GM03348 (cell line): Measurements from ENCODE around the gene ITPKC.
"Not testable (repeated sequence)": the region's sequence is repeated elsewhere in the genome, so short reads cannot be mapped to it uniquely, and the experiment has no call there.

ENCODE experiments used
- DNase-seq: peaks from one replicate; pipeline ENCODE4 v3.0.0; 2012; ENCODE audit warnings: low spot score

ITPKC gene

DNA sequence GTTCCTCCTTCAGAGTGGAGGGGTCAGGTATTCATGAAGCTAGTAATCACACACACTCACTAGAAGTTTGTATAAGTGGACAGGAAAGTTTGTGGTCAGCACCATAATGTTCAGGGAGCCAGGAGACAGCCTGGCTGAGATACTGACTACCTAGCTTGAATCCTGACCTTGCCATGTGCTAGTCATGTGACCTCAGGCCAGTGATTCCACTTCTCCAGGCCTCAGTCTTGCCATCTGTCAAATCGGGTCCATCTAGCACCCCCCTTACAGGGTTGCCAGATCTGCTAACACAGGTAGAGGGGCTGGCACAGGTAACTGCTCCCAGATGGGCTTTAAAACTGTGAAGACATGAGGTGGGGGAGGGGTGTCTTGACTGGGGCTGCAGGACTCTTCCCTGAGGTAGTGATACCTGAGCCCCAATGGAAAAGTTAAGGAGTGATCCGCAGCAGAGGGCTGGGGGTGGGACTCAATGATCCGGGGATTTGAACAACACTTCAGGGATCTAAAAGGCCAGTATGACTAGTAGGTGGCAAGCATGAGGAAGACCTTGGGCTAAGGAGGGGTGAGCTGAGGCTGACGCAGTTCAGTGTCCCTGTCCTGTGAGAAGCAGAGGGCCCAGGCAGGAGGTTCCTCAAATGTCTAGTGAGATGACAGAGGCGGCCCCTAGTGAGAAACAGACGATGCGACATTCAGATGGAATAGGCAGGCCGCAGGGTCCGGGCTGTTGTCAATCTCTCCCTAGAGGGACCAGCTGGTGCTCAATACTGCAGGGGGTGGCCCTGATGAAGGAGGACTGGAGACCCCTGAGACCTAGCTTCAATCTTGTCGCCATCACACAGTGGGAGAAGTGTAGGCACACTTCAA, 24.8 kb downstream of the ITPKC start:
- no peak for DNase-seq

DNA sequence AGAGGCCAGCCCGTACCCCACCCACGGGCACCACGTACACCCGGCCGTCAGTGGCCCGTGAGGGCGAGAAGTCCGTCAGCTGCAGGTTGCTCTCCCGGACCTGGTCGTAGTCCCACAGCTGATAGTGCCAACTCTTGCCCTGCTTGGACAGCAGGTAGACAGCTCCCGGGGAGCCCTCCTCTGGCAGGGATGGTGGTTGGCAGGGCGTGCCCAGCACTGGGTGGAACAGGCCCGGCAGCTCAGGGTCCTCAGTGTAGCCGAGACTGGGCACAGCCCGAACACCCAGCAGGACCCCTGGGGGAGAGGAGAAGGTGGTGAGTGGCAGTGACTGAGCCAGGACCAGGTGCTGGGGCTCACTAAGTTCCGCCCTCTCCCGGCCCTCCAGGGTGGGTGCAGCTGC, 25.6 kb downstream of the ITPKC start:
- no peak for DNase-seq

DNA sequence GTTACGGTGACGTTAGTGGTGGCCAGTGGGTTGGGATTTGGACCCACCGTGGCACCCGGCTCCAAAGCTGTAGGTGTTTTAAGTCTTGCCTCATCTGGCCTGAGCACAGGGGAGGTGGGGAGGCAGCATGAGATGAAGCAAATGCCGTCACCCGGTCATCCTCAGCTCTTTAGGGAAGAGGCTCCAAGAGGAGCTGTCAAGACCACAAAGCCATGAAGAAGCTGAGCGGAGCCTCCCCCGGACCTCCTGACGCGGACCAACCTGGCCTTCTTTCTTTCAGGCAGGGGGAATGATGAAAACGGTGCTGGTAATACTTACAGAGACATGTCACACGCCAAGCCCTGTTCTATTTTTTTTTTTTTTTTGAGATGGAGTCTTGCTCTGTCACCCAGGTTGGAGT, 26.0 kb downstream of the ITPKC start:
- DNase-seq: no peak

DNA sequence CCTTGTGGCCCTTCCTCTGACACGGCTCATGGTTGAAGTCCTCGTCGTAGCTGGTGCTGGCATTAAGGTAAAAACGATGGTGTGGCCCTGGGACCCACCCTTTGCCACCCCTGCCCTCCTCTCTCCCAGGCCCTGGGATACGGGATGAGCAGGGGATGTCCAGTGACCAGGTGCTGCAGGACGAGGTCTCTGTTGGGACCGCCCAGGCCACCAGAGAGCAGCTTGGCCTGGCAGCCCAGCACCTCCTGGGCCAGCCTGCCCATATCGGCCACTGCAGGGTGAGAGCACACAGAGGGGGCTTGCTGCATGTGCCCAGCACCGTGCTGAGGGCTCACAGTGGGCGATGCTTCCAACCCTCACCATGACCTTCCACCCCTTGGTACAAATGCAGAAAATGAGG, 27.0 kb downstream of the ITPKC start:
- DNase-seq: no peak

DNA sequence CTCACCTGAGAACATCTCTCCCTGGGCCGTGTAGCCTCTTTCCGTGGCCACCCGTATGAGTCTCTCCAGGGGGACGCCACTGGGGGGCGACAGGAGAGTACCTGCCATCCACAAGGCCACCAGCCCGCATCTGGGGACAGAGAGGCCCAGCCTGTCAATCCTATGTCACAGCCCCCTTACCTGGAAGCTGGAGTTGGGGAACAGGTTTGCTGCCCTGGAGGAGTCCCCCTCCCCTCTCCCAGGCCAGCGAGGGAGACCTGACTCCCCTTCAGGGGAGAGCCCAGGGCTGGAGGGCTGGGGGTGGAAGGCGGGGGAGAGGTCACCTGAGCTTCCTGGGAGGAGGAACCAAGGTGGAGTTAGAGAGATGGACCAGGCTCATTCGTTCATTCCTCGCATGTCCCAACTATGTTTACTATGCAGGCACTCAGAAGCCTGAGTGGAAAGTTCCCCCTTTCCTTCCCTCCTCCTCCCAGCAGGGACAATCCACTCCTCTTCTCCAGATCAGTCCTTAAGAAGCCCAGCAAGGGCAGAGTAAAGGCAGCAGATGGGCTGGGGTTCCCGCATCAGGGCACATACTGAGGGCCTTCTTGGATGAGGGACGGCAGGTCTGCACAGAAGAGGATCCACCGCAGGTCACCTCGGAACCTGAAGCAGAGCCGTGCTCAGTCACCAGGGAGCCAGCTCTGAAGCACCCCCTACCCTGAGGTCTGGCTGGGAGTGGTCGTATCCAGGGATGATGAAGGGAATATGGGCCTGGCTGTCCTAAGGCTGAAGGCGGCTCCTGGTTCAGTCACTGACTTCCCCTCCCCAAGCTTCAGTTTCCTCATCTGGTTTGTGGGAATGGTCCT, 27.9 kb downstream of the ITPKC start:
- DNase-seq: no peak

DNA sequence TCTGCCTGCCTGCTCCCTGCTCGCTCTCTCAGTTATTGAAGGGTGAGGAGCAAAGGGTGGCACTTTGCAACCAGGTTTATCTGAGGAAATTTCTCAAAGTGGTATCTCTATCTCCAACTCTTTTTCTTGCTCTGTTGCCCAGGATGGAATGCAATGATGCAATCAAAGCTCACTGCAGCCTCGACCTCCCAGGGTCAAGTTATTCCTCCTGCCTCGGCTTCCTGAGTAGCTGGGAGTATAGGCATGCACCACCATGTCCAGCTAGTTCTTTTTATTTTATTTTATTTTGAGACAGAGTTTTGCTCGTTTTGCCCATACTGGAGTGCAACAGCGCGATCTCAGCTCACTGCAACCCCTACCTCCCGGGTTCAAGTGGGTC, 28.5 kb downstream of the ITPKC start:
- no peak for DNase-seq

DNA sequence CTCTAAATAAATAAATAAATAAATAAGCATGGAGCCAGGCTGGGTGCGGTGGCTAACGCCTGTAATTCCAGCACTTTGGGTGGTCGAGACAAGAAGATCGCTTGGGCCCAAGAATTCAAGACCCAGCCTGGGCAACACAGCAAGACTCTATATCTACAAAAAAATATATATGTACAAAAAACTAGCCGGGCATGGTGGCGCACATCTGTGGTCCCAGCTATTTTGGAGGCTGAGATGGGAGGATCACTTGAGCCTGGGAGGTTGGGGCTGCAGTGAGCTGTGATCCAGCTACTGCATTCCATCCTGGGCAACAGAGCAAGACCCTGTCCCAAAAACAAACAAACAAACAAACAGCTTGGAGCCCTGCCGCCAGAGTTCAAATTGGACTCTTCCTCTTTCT, 30.6 kb downstream of the ITPKC start:
- DNase-seq: no peak

DNA sequence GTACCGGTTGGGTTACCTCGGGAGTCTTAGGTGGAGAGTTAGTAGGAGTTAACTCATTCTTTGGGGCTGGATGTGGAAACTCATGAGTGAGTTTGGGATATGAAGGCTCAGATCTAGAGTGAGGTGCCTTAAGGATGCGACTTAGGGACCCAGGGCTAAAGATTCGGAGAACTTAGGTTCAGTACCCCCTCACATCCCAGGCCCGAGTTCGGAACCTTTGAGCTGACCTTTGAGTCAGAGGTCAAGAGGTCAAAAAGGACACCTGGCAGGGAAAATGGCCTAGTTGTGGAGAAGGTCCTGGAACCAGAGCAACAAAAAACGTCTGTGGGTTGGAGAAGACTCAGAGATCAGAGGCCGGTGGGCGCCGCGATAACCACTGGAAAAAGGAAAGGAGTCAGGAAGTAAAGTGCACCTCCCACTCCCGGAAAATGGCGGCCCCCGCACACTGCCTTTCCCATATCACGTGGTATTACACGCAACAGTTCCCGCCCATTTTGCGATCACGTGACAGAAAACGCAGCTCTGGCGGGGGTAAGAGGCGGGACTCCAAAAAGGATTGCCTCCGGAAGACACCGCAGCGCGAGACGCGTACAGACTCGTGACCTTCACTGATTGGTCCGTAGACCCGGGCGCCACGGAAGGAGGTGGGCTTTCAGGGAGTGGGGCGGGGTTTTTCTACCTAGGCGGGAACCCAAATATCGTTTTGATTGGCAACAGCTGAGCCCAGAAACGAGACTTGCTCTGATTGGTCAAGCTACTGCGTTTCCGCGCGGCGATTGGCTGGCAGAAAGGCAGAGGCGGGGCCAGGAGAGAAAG, 33.4 kb downstream of the ITPKC start, which contains the start of gene ACTMAP:
Gene ACTMAP, minus strand, starts transcription at position 420 of the 816 bp plus-strand sequence. CDS start 674 bp downstream, outside the sequence.
- DNase-seq: peak; percentile 99

DNA sequence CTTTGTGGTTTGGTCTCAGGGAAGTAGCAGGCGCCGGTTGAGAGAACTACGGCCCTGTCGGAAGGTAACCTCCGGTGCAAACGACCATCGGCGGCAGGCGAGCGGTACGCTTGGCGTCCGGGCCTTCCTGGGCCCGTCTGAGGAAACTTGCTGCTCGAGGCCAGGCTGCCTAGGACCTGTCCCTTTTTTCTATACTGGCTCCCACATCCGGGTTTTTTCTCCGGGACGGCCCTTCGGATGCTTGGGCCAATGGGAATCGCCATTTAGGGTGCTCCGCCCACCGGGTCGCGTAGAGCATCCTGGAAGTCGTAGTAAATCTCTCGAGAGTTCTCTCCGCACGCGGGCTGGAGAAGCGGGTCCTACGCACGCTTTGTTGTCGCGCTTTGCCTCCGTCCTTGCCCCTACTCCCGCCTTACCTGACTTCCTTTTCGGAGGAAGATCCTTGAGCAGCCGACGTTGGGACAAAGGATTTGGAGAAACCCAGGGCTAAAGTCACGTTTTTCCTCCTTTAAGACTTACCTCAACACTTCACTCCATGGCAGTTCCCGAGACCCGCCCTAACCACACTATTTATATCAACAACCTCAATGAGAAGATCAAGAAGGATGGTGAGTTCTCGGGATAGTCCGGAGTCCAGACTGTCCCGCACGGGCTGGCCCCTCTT, 34.1 kb downstream of the ITPKC start, which contains the start of gene SNRPA:
Gene SNRPA, plus strand, starts transcription at position 330 of the 664 bp plus-strand sequence. Its CDS starts 206 bp downstream, at position 536.
- peak; percentile 97 for DNase-seq

DNA sequence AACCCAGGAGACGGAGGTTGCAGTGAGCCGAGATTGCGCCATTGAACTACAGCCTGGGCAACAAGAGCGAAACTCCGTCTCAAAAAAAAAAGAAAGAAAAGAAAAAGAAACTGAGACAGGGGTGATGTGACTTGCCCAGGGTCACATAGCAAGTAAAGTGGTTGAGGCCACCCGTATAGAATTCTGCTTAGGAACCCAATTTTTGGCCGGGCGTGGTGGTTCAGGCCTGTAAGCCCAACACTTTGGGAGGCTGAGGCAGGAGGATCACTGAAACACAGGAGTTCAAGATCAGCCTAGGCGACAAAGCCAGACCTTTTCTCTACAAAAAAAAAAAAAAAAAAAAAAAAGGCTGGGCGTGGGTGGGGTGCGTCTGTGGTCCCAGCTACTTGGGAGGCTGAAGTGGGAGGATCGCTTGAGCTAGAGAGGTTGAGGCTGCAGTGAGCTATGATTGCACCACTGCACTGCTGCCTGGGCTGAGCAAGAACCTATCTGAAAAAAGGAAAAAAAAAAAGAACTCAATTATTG, 35.4 kb downstream of the ITPKC start:
- no peak for DNase-seq

DNA sequence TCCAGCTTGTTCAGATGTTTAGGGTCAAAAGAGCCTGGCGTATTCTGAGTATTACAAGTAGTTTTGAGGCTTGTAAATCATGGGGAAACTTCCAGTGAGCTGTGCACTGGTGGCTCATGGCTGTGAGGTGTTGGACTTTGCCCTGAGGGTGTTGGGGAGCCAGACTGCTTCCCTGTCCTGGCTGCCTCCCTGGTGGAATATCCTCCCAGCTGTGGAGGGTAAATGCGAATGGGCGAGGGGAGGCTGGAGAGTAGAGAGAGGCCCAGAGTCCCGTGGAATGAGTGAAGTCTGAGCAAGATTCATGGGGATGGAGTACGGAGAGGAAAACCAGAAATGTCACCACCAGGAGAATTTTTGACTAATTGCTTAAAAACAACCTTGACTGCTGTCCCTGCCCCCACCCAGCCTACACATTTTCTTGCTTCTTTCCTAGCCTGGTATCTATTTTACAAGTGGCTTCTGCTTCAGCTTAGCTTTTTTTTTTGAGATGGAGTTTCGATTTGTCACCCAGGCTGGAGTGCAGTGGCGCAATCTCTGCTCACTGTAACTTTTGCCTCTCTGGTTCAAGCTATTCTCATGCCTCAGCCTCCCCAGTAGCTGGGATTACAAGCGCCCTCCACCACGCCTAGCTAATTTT, 37.8 kb downstream of the ITPKC start:
- DNase-seq: no peak

DNA sequence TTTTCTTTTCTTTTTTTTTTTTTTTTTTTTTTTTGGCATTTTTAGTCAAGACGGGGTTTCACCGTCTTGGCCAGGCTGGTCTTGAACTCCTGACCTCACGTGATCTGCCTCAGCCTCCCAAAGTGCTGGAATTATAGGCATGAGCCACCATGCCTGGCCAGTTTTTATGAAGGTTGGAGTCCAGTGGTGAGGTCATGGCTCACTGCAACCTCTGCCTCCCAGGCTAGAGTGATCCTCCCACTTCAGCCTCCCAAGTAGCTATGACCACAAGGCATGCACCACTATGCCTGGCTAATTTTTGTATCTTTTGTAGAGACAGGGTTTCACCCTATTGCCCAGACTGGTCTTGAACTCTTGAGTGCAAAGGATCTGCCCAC, 38.3 kb downstream of the ITPKC start:
- no peak for DNase-seq

DNA sequence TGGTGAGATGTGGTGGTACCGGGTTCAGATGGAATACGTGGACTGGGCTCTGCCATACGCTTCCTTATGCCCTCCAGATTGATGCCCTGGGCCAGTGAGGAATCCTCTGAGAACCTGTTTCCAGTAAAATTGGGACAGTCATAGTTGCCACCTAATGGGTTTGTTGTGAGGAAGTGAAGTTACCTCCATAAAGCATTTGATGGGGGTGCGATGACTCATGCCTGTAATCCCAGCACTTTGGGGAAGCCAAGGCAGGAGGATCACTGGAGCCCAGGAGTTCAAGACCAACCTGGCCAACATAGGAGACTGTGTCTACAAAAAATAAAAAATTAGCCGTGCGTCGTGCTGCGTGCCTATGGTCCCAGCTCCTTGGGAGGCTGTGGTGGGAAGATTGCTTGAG, 38.9 kb downstream of the ITPKC start:
- no peak for DNase-seq

DNA sequence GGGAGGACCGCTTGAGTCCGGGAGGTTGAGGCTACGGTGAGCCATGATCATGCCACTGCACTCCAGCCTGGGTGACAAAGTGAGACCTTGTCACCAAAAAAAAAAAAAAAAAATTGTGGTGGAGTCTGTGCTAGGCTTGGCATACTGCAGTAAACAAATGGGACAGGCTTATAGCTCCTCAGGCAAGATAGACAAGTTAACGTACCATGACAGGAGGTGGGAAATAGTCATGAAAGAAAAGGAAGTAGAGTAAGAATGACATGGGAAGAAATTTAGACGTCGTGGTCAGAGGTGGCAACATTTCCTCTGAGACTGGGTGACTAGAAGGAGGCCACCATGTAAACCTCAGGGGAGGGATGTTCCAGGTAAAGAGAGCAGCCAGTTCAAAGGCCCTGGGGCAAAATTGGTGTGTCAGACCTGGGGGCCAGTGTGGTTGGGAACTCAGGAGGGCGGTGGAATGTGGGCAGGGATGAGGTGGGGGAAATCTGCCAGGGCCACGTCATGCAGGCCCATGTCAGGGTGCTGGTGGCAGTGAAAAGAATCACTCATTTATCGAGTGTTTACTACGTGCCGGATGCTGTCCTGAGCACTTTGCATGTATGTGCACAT, 39.7 kb downstream of the ITPKC start:
- DNase-seq: no peak

DNA sequence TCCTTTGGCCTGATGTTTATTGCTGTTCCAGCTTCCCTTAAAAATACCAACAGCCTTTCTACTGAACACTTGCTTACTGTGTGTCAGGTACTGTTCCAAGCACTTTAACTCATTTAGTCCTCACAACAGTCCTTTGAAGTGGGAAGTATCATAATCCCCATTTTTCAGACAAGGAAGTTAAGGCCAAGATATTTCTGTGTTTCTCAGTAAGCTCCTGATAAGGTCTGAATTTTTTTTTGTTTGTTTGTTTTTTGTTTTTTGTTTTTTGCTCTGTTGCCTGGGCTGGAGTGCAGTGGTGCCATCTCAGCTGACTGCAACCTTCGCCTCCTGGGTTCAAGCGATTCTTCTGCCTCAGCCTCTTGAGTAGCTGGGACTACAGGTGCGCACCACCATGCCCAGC, 41.6 kb downstream of the ITPKC start:
- no peak for DNase-seq

DNA sequence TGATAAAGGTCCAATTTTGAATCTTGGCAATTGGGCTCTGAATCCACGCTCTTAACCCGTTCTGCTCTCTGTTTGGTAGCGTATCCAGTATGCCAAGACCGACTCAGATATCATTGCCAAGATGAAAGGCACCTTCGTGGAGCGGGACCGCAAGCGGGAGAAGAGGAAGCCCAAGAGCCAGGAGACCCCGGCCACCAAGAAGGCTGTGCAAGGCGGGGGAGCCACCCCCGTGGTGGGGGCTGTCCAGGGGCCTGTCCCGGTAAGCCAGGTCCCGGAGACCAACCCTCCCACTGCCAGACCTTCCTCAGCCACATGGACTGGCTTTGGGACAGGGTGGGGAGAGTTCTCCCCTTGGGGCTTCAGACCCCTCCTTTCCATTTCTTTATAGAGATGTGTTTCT, 42.4 kb downstream of the ITPKC start:
- no peak for DNase-seq

DNA sequence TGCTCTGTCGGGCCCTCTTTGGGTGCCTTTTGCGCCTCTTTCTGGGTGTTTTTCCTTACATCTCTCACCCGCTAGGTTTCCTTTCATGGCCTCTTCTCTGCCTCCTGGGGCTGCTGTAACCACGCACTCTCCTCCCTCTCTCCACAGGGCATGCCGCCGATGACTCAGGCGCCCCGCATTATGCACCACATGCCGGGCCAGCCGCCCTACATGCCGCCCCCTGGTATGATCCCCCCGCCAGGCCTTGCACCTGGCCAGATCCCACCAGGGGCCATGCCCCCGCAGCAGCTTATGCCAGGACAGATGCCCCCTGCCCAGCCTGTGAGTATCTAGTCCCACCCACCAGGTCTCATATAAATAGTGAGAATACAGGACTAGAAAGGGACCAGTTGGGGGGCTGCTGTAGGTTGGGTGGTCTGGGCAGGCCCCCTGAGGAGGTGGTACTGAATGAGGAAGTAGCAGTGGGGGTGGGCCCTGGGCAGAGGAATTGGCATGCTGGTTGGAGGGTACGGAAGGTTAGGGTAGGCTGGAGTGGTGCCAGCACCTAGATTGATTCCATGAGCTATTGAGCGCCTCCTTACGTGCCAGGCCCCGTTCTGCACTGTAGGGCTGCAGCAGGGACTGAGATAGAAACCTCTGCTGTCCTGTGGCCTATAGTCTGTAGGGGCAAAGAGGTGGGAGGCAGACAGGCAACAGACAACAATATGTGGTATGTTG, 46.0 kb downstream of the ITPKC start:
- no peak for DNase-seq

DNA sequence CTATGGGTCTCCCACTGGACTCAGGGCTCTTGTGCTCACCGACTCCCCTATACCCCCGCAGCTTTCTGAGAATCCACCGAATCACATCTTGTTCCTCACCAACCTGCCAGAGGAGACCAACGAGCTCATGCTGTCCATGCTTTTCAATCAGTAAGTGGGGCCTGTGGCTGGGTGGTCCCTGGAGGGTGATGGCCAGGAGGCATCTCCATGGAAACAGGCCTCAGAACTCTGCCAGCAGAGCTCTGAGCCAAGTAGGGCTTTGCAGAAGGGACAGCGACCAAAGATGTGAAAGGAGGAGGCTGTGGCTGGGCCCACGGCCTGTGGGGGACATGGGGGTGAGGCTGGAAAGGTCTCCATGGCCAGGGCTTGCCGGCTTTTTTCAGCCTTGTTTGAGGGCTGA, 46.6 kb downstream of the ITPKC start:
- no peak for DNase-seq

DNA sequence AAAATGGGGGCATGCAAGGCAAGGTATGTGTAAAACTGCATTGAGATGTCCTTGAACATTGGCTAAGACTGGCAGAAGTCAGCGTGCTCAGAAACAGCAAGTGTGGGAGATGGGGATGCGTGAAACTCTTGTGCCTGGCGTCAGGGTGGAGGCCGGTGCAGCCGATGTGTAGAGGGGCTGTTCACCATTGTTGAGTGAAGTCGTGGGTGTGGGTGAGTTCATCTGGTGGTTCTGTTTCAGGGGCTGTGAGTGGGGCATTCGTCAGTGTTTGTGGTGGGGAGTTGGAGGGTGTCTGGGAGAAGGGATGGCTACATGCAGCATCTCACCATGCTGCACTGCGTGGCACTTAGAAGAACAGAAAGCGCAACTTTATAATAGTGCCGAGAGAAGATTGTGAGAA, 47.1 kb downstream of the ITPKC start:
- no peak for DNase-seq

DNA sequence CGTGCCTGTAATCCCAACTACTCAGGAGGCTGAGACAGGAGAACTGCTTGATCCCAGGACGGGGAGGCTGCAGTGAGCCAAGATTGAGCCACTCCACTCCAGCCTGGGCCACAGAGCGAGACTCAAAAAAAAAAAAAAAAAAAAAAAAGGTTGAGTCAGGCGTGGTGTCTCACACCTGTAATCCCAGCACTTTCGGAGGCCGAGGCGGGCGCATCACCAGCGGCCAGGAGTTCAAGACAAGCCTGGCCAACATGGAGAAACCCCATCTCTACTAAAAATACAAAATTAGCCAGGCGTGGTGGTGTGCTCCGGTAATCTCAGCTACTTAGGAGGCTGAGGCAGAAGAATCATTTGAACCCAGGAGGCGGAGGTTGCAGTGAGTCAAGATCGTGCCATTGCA, 49.5 kb downstream of the ITPKC start:
- not testable (repeated sequence) for DNase-seq
